Smooth muscle cell (in vitro differentiated cells): ENCODE measurements around the gene ELFN2. TPM values are rescaled to one million over a fixed set of nuclear protein-coding genes. Genes with fewer than 3 reads are reported as not detected.

ENCODE experiments used
- DNase-seq: peaks from one replicate; lab custom pipeline; 2025; ENCODE audit not compliant: unreplicated experiment; lab: John Stamatoyannopoulos, UW
- H2AFZ ChIP-seq: fragments of 200-600 bp; sonication (generic); 2 replicates; pipeline ENCODE4 v1.6.0; 2016; ENCODE audit warnings: antibody characterized with exemption, low read depth, mild to moderate bottlenecking
- H3F3A ChIP-seq: fragments of 200-600 bp; sonication (generic); 2 replicates; pipeline ENCODE4 v1.6.0; 2017; ENCODE audit warnings: antibody characterized with exemption, low read depth
- H3K27ac ChIP-seq: fragments of 200-600 bp; sonication (generic); 2 replicates; pipeline ENCODE4 v1.5.1; 2016; ENCODE audit warnings: low read depth, mild to moderate bottlenecking
- H3K27me3 ChIP-seq: fragments of 200-600 bp; sonication (generic); 2 replicates; pipeline ENCODE4 v1.6.1; 2016; ENCODE audit warnings: low read depth, mild to moderate bottlenecking
- H3K36me3 ChIP-seq: fragments of 200-600 bp; sonication (generic); 2 replicates; pipeline ENCODE4 v1.5.1; 2016; ENCODE audit warnings: low read depth
- H3K4me1 ChIP-seq: fragments of 200-600 bp; sonication (generic); 2 replicates; pipeline ENCODE4 v1.5.1; 2016; ENCODE audit warnings: low read depth
- H3K4me2 ChIP-seq: fragments of 200-600 bp; sonication (generic); 2 replicates; pipeline ENCODE4 v1.6.0; 2016; ENCODE audit warnings: mild to moderate bottlenecking
- H3K4me3 ChIP-seq: fragments of 200-600 bp; sonication (generic); 2 replicates; pipeline ENCODE4 v1.5.1; 2016; ENCODE audit warnings: mild to moderate bottlenecking
- H3K79me2 ChIP-seq: fragments of 200-600 bp; sonication (generic); 2 replicates; pipeline ENCODE4 v1.6.0; 2016; ENCODE audit warnings: low read depth, mild to moderate bottlenecking
- H3K9ac ChIP-seq: fragments of 200-600 bp; sonication (generic); 2 replicates; pipeline ENCODE4 v1.6.0; 2016; ENCODE audit warnings: low read depth
- H3K9me3 ChIP-seq: fragments of 200-600 bp; sonication (generic); replicated peaks from 2 replicates; pipeline ENCODE4 v1.5.1; 2016; ENCODE audit warnings: low read depth
- H4K20me1 ChIP-seq: fragments of 200-600 bp; sonication (generic); 2 replicates; pipeline ENCODE4 v1.6.0; 2016; ENCODE audit warnings: low read depth
- WGBS: methylation state at CpG from one replicate; pipeline ENCODE4 v1.1.7; 2016; ENCODE audit warnings: low lambda C conversion rate; 5-methylcytosine and 5-hydroxymethylcytosine counted together
- polyA plus RNA-seq: library from polyadenylated mRNA; unstranded; fragments of >200 nt; fragmentation: Nextera tagmentation; extraction: Ambion mirVana; gene quantifications from 2 replicates; pipeline ENCODE4 v1.2.1, GENCODE V29; 2016
- total RNA-seq: library from RNA; depleted of rRNA; stranded (reverse); fragments of >200 nt; gene quantifications from 2 replicates; pipeline ENCODE4 v1.2.3, GENCODE V29; 2014
- TF ChIP-seq, protein P1 (sequence below): fragments of 200-600 bp; sonication (generic); IDR thresholded peaks from 2 replicates; pipeline ENCODE4 v1.5.1; 2017; ENCODE audit warnings: borderline replicate concordance, mild to moderate bottlenecking, antibody characterized with exemption; ENCODE audit not compliant: insufficient read depth, poor library complexity, severe bottlenecking

The ELFN2 gene
- total and polyA plus RNA-seq, 2 experiments from 2014 or later = 0.63 to 1.3 TPM

DNA sequence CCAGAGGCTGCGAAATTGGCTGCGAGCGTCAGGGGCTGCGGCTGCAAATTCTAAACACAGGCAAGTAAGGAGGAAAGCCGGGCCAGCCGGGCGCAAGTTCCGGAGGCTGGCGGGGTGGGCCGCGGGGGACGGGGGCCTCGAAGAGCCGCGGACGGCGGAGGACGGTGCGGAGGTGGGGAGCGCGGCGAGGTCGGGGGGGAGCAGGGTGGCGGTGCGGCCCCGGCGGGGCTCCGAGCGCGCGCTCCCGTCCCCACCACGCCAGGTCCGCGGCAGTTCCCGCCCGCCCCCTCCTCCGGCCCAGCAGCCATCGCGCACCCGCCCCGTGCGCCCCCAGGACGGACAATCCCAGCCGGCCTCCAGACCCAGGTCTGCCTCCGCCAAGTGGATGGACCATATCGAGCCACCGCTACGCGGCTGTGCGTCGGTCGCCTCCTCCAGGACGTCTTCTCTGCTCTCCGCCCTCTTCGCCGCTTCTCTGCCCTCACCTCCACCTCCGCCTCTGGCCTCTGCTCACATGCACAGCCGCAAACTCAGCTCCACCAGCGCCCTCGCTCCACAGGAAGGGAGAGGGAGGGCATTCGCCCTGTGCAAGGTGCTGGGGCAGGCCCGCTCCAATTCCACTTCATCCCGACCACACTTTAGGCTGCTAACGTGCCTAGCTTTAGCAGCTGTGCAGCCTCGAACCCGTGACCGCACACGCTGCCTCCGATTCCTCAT lies 7.2 kb downstream of the ELFN2 start:
- Histone ChIP-seq H3K9ac (no peak overlapping the region), H3K4me2 (peak overlapping the region; percentile 89), H3K4me3 (peak overlapping the region; percentile 52), H3K27me3 (peaks cover 71% of the 10 kb centered on the region), H2AFZ (no peak overlapping the region), H3K36me3 (no peaks in the 10 kb centered on the region), H3K79me2 (no peaks in the 10 kb centered on the region), H3K4me1 (peaks cover 4% of the 10 kb centered on the region), H4K20me1 (no peaks in the 10 kb centered on the region), H3K9me3 (no peaks in the 10 kb centered on the region), H3F3A (peaks cover 3% of the 10 kb centered on the region), H3K27ac (no peak overlapping the region)
- 6% methylated on average over 29 of the region's 70 CpGs for WGBS
- DNase-seq = no peak
- TF ChIP-seq, protein P1, sequence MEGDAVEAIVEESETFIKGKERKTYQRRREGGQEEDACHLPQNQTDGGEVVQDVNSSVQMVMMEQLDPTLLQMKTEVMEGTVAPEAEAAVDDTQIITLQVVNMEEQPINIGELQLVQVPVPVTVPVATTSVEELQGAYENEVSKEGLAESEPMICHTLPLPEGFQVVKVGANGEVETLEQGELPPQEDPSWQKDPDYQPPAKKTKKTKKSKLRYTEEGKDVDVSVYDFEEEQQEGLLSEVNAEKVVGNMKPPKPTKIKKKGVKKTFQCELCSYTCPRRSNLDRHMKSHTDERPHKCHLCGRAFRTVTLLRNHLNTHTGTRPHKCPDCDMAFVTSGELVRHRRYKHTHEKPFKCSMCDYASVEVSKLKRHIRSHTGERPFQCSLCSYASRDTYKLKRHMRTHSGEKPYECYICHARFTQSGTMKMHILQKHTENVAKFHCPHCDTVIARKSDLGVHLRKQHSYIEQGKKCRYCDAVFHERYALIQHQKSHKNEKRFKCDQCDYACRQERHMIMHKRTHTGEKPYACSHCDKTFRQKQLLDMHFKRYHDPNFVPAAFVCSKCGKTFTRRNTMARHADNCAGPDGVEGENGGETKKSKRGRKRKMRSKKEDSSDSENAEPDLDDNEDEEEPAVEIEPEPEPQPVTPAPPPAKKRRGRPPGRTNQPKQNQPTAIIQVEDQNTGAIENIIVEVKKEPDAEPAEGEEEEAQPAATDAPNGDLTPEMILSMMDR = no peak

DNA sequence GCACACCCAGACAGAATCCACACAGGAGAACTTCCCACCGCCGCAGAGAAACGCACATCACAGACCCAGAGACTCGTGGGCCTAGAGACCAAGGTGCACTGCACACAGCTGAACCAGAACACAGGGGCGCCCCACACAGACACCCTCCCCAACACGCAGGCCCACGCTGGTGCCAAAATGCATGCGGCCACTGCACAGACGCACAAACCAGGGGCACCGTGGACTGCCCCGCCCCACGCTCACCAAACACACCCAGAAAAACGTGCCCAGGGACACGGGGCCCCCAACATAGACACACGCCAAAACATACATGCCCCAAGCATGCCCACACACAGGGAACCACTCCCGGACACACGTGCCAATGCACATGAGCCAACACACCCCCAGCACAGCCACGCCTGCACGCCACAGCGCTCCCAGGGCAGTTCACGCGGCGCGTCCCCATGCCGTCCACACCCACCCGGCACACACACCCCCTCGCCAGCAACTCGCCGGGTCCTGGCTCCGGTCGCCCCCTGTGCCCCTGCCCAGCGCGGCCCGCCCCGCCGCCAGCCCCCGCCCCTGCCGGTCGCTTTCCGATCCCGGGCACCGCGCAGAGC lies 7.8 kb downstream of the ELFN2 start:
- Histone ChIP-seq H3K36me3 (no peaks in the 10 kb centered on the region), H3K4me2 (peak overlapping the region; percentile 89), H3K9me3 (no peaks in the 10 kb centered on the region), H3F3A (peaks cover 3% of the 10 kb centered on the region), H3K27ac (no peak overlapping the region), H3K4me3 (peak overlapping the region; percentile 52), H2AFZ (no peak overlapping the region), H3K27me3 (peaks cover 65% of the 10 kb centered on the region), H3K79me2 (no peaks in the 10 kb centered on the region), H4K20me1 (no peaks in the 10 kb centered on the region), H3K4me1 (peaks cover 4% of the 10 kb centered on the region), H3K9ac (no peak overlapping the region)
- WGBS = 46% methylated on average over 31 of the region's 43 CpGs
- DNase-seq = no peak
- TF ChIP-seq, protein P1 = no peak

DNA sequence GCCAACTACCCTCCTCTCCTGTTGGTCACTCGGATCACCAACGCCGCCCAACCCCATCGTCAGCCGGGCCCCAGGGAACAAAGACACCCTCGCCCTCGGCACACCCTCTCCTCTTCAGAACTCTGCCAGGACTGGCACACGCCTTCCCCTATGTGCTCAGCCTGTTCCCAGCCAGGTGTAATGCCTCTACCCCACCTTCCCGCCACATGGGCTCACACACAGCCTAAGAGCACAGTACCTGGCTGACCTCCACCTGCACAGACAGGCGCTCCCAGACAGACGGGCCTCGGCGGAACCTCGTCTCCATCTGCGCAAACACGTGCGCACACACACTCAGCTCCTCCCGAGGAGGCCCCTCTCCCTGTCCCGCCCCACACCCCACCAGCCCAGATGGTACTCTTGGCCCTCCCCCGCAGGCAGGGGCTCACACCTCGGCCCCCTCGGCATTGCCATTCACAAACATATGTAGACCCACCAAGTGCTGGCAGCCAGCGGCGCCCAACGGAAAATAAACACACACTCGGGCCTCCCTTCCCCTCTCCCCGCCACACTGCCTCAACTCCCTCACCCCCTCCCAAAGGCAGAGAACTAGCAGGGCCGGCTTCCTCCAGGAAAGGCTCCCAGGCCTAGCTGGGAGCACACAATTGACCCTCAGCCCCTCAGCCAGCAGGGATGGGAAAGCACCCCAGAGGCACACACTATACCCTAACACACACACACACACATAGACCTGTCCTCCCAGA lies 8.5 kb downstream of the ELFN2 start:
- Histone ChIP-seq H3K4me3 (no peak overlapping the region), H3K27ac (no peak overlapping the region), H3K4me1 (peaks cover 4% of the 10 kb centered on the region), H3F3A (peaks cover 3% of the 10 kb centered on the region), H3K36me3 (no peaks in the 10 kb centered on the region), H2AFZ (no peak overlapping the region), H4K20me1 (no peaks in the 10 kb centered on the region), H3K79me2 (no peaks in the 10 kb centered on the region), H3K9me3 (no peaks in the 10 kb centered on the region), H3K4me2 (no peak overlapping the region), H3K27me3 (peaks cover 58% of the 10 kb centered on the region), H3K9ac (no peak overlapping the region)
- 73% methylated on average over 15 of the region's 28 CpGs for WGBS
- DNase-seq = no peak
- TF ChIP-seq, protein P1 = no peak
